ENCODE results near the gene ARAP3. TPM values are rescaled to one million over a fixed set of nuclear protein-coding genes. Genes with fewer than 3 reads are reported as not detected.
A peak's percentile ranks its signal among the peaks of the same experiment; 100 is the strongest.

ARAP3 gene
- total and polyA plus RNA-seq, 9 of the 15 experiments (the other 6 are each of a cell fraction or from before 2014, with no cell fraction given), result 0.83 to 25.7 (median 6.4) TPM

- Histone ChIP-seq H3K4me2 (ENCODE audit: insufficient read depth, low read length) (peak overlapping the region; percentile 90), H3K4me3 (peak overlapping the region; percentile 97), H3K27ac (ENCODE audit: extremely low read depth, low read depth, low read length) (peak overlapping the region; percentile 89), H3K79me2 (ENCODE audit: control insufficient read depth, insufficient read depth, low read length) (peaks cover 66% of the 10 kb centered on the region), H2AFZ (ENCODE audit: low read depth, low read length) (no peak overlapping the region), H3K9me3 (replicated peaks; ENCODE audit: control insufficient read depth, insufficient read depth, low read depth, low read length) (no peaks in the 10 kb centered on the region), H3K9me1 (ENCODE audit: control insufficient read depth, insufficient read depth, low read length) (no peaks in the 10 kb centered on the region), H3K4me1 (replicated peaks in 1 of 2; ENCODE audit: control insufficient read depth in 2 of 2, insufficient read depth in 2 of 2, low read length in 2 of 2) (peaks cover 3 to 8% of the 10 kb centered on the region in 2 experiments; a peak in 3 of 5 replicates), H4K20me1 (replicated peaks; ENCODE audit: control insufficient read depth, insufficient read depth, low read length) (no peaks in the 10 kb centered on the region), H3K27me3 (ENCODE audit: control insufficient read depth in 2 of 2, insufficient read depth in 2 of 2, low read length in 2 of 2) (no peaks in the 10 kb centered on the region), H3K9ac (ENCODE audit: insufficient read depth in 1 of 2, low read depth in 2 of 2, low read length in 2 of 2) (peak overlapping the region in 1 of 2 experiments; percentile 86; a peak in 2 of 4 replicates), H3K36me3 (ENCODE audit: control insufficient read depth, insufficient read depth, low read length) (peaks cover 67% of the 10 kb centered on the region)
- FAIRE-seq (no peak), DNase-seq (ENCODE audit: extremely low read depth in 1 of 4, low spot score in 3 of 4) (peak; percentile 55 to 76 (median 61)), ATAC-seq (no peak)
- WGBS (ENCODE audit: insufficient coverage, low coverage, missing lambda C conversion rate), result 0% methylated on average over 2 of the region's 2 CpGs
- CTCF ChIA-PET (ENCODE audit: low intra/inter-chr PET ratio), result interaction anchor here (0.6 kb wide), 1 partner anchor 25 kb away, joined by 4 read pairs; no protein-coding TSS in a partner anchor
- in situ Hi-C loops (cut with MboI) (no loop called here), intact Hi-C loops (cut with micrococcal nuclease) (loop anchor here (10.0 kb wide), 1 partner anchor 1502 kb away; the partner anchor contains the start of gene PURA)
- BruUV-seq (replicated peaks), result no TSS peak
- POLR2A ChIA-PET, result interaction anchor here (0.9 to 3.6 kb wide), 7 partner anchors 9 to 104 kb away, joined by 3 to 25 read pairs (median 8); partner anchors contain the start of gene RELL2
- TF ChIP-seq NCOR1 (IDR thresholded peaks at IDR 0.05) (peak; percentile 83), ID3 (CRISPR knock-in tag; IDR thresholded peaks at IDR 0.05) (no peak), ID3 (tag; IDR thresholded peaks at IDR 0.05) (no peak), KDM1A (IDR thresholded peaks at IDR 0.05) (peak; percentile 30 to 33; a peak in 2 of 4 replicates), TRIM28 (IDR thresholded peaks at IDR 0.05) (no peak), SOX6 (IDR thresholded peaks at IDR 0.05) (no peak), CREB1 (IDR thresholded peaks at IDR 0.05) (peak; percentile 13; the same call in 1 of the 2 replicates), CREB1 (CRISPR knock-in tag; IDR thresholded peaks at IDR 0.05) (no peak), MEF2A (IDR thresholded peaks at IDR 0.05; ENCODE audit: control insufficient read depth, low read depth, low read length) (0 out of 2 replicates have a peak, but pooled peaks have one; percentile 28), SRF (CRISPR knock-in tag; IDR thresholded peaks at IDR 0.05) (no peak), PBX2 (CRISPR knock-in tag; IDR thresholded peaks at IDR 0.05; ENCODE audit: low read depth) (no peak), PBX2 (tag; conservative IDR thresholded peaks at IDR 0.05; ENCODE audit: low read depth) (no peak), FOXM1 (IDR thresholded peaks at IDR 0.05; ENCODE audit: low read depth) (peak; percentile 68), FOXM1 (CRISPR knock-in tag; IDR thresholded peaks at IDR 0.05; ENCODE audit: low read depth) (no peak), RBM22 (IDR thresholded peaks at IDR 0.05; ENCODE audit: low read depth, low read length, poor library complexity, severe bottlenecking) (no peak), RBM17 (IDR thresholded peaks at IDR 0.05; ENCODE audit: borderline replicate concordance, low read depth, low read length) (no peak), EP300 (IDR thresholded peaks at IDR 0.05; ENCODE audit: low read length) (peak; percentile 82; the same call in 1 of the 2 replicates), SMARCE1 (IDR thresholded peaks at IDR 0.05) (peak; percentile 65; the same call in 1 of the 2 replicates), SP1 (CRISPR knock-in tag; IDR thresholded peaks at IDR 0.05) (0 out of 2 replicates have a peak, but pooled peaks have one; percentile 15), ATF3 (IDR thresholded peaks at IDR 0.05) (peak; percentile 71), ATF3 (CRISPR knock-in tag; conservative IDR thresholded peaks at IDR 0.05) (no peak), NRF1 (conservative IDR thresholded peaks at IDR 0.05 in 1 of 2, IDR thresholded peaks at IDR 0.05 in 1 of 2) (no peak)
Observed at GRCh38 chr5:141617128-141617527, 64.9 kb downstream of the ARAP3 start.

All from K562 (cell line).